Stimulated activated CD8-positive, alpha-beta memory T cell treated with anti-CD3 and anti-CD28 coated beads, Interleukin-15, amount 100 ng/mL, for 4 hours (primary cell): ENCODE measurements around the gene FOCAD.

Experiments
- DNase-seq, 2 donors: peaks; one replicate each; pipeline ENCODE4 v3.0.0-alpha.2; 2020; ENCODE audit warnings: low read depth in 2 of 2

FOCAD gene

DNA sequence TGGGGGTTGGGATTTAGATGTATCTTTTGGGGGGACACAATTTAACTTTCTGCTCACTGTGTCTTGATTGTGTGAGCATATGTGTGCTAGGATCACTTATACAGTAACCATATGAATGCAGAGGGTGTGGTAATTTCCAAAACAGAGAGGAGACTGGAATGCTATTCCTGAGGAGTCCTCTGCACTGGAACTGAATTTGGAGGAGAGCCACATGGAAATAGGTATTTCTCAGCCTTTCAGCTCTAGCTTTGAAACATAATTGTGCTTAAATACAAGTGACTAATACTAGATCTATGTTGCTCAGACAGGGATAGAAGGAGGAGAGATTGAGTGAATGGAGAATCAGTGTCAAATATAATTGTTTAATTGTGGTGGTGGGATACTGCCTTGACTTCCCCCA, 45.5 kb downstream of the FOCAD start:
- no peak for DNase-seq

DNA sequence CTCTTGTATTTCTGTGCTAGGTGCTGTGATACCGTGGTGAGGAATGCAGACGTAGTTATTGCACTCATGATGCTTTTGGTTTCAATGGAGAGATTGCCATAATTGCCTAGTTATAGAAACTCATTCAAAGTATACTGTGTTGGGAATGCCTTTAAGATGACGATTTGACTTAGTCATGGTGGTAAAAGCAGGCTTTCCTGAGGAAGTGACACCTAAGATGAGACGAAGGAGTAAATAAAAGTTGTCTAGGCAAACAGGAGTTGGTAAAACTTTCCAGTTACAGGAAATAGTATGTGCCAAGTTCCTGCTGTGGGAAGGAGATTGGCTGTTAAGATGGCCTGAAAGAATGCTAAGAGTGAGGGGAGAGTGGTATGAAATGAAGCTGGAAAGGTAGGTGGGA, 48.1 kb downstream of the FOCAD start:
- DNase-seq: no peak

DNA sequence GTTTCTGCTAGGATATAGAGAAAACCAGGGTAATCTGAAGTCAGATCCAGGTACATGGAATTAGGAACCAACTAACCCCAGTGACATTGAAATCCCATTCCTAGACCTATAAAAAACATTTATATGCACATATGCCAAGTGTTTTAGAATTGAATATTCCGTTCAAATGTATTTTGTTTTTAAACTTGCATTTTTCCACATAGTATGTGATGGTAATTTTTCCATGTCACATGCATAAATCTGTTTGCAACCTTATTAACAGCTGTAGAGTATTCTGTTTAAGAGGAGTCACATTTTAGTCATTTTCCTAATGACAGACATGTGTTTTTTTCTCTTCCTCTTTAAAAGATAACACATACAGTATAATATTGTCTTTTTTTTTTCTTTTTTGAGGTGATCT, 50.2 kb downstream of the FOCAD start:
- DNase-seq: no peak

DNA sequence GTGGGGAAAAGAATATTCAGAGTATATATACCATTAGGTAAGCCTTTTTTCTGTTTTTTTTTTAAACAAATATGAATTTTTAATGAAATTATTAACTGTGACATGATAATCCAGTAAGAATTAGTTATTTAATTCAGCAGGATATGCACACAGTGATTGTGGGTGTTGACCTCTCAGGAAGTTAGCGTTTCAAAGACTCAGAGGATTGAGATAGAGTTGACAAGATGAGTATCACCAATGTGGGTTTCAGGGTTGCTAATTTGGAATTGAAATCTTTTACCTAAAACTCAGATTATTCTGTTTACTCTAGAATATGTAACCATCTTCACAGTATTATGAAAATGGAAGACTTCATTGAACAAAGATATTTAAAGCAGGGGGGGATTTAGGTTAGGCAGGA, 56.2 kb downstream of the FOCAD start:
- DNase-seq: no peak

DNA sequence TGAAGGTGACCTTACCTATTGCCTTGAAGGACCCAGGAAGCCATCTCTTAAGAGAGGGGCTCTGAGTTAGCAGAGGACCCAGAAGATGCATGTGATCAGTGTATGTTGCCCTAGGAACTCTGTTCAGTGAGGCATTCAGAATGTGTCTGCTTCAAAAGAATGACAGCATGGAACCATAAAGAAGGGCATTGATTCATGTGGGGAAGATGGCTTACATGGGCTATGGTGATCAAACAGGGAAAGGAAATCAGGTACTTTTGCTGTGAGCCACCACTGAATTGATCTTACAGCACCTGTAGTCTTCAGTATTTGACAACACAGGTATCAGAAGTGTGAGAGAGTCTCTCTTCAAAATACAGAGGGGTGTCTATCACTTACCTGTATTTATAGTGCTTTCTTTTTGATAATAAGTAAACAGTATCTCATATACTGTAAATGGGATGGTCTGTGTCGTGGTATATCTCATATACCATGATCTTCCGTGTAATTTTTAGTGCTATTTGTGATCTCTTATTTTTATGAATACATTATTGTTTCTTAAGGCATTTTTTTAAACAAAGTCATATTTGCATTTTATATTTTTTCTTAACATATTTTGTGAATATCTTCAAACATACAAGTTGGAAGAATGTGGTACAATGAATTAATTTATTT, 57.0 kb downstream of the FOCAD start:
- DNase-seq: no peak

DNA sequence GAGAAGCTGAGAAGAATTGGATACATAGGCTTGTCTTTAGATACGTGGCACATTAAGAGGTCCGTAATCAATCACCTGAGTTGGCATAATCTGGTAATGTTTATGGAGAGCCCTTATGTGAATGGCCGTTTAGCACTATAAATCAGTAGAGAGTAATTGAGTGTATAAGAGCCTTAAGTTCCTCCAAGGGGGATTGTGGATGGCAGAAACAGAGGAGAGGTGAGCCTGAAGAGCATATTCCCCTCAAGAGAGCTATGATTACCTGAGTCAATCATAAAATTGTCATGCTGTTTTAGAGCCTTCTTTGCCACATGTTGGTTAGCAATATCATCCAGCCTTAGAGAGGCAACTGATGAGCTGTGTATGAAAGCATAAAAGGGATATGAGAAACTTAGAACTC, 58.8 kb downstream of the FOCAD start:
- no peak for DNase-seq

DNA sequence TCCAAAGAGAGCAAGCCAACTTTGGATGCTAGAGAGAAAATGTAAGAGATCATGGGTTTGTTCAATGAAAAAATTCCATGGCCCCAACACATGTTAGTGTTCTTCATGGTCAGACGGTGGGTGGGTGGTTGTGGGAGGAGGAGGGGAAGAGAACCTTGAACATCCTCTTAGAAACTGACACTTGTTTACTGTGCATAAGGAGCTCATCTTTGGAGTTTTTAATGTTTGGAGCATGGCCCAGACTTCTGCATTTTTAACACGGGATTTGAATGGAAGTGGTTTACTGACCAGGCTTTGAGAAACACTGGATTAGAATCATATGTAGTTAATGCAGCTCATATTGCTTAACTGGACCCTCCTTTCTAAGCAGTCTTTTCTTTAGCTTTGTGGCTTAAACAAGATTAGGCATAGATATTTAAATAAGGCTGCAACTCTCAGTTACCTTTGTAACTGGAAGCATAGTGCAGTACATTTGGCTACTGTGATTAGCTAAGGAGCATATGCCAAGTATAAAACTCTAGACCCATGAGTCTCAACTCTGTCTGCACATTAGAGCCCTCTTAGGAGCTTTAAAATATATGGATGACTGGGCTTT, 60.1 kb downstream of the FOCAD start:
- DNase-seq: no peak

DNA sequence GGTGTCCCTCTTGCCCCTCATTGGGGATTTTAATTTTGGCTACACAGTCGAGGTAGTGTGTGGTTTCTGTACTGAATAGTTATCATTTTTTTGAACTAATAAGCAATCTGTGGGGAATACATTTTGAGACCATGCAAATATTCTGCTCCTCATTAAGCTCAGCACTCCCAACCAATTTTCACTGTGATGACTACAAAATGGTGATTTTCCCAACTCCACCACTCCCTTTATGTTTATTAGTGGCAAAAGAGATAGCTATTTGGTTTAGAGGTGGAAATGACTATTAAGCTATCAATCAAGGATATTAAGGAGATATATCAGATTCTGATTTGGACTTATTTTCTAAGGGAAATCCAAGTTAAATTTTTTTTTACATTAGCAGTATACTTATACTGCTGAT, 62.9 kb downstream of the FOCAD start:
- no peak for DNase-seq

DNA sequence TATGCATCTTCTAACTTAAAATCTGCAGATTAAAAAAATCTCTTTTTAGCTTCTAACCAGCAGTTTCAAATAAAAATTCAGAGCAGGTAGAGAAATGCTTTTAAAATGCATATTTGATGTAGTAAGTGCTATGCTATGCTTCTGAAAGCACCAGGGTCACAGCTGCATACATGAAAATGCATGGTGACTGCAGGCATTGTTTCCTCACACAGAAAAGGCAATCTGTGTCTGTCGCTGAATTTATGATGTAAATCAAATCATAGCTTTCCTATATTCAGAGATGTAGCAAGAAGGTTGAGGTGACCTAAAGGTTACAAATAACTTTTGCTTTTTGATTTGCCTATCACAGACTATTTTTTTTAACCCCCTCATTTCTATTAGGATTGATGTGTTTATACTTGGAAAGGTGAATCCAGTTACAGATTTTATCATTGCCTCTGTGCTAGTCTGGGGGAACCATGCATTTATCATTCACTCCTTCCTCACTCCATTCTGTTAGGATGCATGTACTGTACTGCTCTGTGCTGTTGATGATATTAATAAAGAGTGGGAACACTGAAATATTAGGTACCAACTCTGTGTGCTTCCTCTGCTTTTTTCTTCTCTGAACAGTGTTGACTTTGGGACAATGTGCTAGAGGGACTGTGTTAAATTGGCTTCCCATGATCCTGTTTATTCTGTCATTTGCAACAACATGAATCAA, 65.6 kb downstream of the FOCAD start:
- DNase-seq: no peak

DNA sequence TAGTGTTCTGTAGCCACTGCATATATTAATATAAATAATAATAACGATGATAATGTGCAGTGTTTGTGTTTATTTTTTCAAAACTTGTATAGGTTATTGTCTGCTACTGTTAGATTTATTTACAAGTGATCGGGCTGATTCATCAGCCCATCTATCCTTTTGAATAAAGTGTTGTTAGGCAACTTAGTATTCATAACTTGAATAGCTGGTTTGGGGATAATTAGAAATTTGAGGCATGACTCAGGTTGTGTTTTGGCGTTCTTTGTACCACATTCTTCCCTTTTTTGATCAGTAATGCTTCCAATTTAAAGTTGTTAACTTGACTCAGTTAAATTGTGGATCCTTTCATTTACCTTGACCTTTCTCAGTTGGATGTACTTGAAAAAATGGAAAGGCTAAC, 69.7 kb downstream of the FOCAD start:
- DNase-seq: no peak

DNA sequence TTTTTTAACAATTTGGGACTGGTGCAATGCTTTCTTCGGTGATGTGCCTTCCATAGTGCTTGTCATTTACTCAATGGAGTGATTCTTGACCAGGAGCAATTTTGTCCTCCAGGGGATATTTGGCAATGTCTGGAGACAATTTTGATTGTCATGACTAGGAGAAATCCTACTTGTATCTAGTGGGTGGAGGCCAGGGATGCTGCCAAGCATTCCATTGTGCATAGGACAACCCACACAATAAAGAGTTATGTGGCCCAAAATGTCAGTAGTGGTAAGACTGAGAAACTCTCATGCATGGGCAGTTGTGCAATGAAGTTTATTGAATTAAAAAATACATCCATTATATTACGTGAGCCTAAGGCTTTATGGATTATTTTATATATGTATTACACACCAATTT, 70.5 kb downstream of the FOCAD start:
- no peak for DNase-seq

DNA sequence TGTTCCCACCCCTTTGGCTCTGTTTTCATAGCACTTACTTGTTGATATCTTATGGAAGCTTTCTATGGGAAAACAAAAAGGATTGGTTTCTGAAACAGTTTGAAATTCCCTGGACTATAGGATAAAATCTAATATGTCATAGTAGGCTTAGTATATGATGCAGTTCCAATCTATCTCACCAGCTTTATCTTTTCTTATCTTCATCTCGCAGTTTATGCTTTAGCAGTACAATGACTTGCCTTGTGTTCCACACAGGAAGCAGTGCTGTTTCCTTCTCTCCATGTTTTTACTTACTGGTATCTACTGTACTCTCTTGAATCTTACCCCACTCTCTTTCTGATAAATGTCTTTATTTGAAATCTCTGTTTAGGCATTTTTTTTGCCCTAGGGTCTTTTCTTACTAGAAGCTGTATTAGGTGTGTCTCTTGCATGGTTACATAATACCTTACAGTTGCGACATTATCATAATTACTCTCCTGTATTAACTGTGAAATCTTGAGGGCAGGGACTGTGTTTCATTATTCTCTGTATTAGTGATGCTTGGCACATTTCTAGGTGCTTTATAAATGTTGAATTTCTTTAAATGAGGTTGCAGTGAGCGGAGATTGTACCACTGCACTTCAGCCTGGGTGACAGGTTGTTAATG, 76.3 kb downstream of the FOCAD start:
- no peak for DNase-seq

DNA sequence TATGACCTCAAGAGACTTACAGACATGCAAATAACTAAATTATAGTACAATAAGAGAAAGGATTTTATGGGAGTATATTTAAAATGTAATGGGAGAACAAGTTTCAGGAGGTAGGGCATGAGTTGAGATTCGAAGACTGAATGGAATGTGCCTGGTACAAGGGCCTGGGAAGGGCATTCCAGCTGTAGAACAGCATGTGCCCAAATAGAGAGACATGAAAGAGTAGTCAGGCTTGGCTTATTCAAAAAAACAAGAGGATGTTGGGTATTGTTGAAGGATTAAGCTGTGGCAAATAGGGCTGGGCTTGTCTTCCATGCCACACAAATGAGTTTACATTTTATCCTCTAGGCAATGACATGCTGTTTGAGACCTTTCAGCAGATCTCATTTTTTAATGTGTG, 86.9 kb downstream of the FOCAD start:
- DNase-seq: no peak

DNA sequence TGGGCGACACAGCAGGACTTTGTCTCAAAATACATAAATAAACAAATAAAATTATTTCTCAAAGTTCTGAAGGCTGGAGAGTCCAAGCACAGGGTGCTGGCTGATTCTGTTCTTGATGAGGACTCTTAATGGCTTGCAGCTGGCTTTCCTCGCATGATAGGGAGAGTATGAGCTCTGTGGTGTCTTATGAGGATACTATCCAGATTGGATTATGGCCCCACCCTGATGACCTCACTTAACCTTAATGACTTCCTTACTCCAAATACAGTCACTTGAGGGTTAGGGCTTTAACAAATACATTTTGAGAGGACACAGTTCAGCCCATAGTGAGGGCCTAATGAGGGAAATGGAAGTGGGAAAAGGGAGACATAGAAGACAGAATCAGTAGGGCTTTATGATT, 87.7 kb downstream of the FOCAD start:
- no peak for DNase-seq

DNA sequence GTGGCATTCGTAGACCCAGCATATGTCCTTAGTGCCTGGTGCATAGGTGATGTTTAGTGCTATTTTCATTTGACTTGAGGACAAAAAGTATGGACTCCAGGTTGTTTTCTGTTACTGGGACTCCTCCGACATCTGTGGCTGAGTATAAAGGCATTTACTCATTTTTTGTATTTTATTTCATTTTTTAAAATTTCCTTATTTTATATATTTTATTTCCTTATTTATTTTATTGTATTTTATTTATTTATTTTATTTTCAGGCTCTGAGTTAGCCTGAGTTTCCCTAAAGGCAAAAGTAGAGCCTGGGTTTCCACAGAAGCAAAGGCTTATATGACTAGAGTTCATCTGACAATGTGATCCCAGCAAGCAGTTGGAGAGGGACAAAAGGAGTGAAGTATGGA, 91.6 kb downstream of the FOCAD start:
- DNase-seq: no peak

DNA sequence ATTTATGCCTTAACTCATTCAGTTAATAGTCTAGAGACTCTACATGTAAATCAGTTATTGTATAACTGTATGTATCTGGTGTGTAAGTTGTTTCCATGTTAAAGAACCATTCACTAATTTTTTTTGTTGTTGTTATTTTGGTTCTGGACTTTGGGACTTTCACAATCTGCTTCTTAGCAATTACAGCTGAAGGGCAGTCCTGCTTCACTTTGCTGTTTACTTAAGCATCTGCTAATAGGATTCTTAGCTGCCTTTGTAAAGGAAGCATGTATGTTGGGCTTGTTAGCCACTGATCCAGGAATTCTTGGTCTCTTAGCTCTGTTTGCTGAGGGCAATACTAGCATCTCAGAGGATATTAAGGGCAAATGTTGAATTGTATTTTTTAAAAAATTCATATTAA, 97.0 kb downstream of the FOCAD start:
- DNase-seq: no peak

DNA sequence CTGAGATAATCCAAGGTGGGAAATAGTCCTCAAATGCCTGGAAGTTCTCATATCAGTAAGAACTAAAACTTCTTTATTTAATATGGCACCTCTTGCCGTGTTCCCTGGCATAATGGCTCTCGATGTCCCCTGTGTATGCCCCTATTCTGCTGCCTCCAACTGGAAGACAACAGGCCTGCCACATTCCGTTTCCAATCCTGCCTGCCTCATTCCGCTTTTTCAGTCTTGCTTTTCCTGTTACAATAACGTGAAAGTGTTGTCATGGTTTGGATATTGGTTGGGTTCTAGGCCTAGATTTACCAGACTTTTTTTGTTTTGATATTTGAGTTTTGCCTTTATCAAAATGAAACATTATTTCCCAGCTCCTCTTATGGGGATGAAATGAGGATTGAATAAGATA, 98.2 kb downstream of the FOCAD start:
- DNase-seq: no peak

DNA sequence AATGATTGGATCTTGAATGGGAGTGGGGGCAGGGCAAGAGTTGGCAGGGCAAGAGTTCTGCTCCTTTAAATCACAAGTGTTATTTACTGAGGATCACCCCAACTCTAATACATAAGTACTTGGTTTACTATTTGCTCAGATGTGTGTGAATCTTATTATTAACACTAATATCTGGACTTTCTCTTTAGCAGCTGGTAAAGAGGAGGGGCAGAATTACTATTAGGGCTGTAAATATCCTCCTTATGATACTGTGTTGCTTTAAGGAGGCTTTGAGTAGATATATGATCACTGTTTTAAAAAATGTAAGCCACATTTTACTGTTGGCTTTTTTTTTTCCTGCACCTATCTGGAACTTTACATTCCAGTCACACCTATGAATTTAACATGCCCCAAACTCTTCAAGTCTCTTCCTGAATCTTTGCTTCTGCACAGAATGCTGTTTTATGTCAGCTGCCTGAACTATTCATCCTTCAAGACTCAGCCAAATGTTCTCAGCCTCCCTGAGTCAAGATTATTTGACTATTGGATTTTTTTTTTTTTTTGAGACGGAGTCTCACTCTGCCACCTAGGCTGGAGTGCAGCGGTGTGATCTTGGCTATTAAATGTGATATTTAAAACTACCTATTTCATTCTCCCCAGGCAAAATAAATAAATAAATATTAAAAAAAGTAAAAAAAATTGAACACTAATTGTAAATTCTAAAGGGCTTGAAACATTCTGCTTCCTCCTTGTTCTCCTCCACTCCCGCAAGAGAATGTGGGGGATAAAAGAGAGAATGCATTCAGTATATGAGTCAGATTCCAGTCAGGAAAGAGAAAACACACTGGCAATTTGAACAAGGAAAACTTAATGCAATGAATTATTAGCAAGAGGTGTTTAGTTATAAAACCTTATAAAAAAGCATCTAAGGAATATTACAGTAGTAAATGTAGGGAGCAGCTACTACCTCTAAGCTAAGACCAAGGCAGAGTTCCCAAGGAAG, 99.3 kb downstream of the FOCAD start:
- DNase-seq: no peak

DNA sequence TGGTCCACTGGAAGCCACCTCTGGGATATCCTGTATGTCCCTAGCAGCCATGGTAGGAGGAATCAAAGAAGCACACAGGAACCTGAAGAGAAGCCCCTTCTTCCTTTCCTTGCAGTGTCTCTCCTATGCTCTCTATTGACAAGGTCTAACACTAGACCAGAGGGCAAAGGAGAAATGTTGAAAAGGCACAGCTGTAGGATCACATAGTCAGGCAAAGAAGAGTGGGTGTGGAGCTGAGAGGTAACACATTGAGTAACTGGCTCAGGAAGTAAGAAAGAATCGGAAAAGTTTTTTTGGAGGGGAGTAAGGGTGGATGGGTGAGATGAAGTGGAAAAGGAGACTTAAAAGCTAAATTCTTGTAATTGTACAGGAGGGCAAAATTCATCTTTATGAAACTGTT, 100.1 kb downstream of the FOCAD start:
- no peak for DNase-seq

DNA sequence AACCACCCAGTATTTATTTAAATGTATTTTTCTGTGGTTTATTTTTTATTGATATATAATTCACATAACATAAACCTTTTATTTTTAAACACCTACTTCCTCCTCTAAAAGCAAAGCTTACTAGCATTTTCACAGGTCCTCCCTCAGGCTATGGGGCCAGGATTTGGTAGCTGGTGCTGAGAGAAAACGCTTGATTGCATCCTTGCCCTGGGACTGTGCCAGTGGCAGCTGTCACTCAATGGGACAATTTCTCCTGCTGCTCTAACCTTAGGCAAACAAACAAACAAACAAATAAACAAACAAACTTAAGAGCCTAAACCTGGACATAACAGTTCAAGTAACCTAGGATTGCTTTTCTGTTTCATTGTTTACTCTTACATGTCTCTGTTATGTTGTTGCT, 102.7 kb downstream of the FOCAD start:
- no peak for DNase-seq

DNA sequence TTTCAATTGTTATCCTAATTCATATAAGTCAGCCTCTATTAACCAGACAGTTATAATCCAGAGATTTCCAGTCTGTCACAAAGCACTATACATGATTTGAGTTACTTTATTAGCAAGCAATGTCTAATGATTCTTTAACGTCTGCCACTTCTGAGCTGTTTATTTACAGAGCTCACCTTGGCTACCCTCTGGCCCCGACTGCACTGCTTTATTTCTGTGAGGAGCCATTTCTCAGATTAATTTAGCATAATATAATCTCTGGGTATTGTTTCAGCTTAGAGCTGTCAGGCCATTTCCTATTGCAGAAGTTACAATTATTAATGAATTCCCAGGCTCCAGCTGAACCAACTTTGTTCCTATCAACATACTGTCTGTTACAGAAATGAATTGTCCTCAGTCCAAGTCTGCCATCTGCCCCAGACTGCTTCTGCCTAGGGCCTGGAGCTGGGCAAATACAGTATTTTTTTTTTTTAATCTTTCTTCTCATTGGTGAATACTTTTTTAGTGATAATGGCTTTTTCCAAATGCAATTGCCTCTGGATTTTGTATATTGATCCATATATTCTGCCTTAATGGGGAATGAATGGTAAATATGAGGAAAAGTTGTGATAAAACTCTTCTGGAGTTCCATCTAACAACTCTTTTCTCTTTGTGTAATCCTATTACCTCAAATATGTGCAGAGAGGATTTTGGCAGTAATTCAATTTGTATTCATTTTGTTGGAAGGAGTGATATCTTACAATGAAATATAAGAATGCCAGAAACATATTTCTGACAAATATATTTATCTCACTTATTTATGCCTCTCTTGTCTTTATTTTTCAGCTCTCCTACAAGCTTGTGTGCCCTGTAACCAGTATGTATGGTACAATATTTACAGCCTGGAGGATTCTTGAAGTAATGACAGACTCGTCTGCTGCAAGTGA, 104.7 kb downstream of the FOCAD start:
- no peak for DNase-seq
